Psoas muscle (tissue), 8 donors: ENCODE data around the gene APBA3. TPM values are rescaled to one million over a fixed set of nuclear protein-coding genes. Genes with fewer than 3 reads are reported as not detected.

Experiments used
- ATAC-seq, 4 donors: fragments of 200-7000 bp; cut with Tn5 transposase; one replicate each; pipeline ENCODE4 v1.9.1; 2020; ENCODE audit warnings: moderate library complexity in 3 of 4, mild to moderate bottlenecking in 2 of 4
- DNase-seq, 2 donors: peaks; one replicate each; pipeline ENCODE4 v3.0.0-alpha.2; 2020
- H3K27ac ChIP-seq: fragments of 200-600 bp; one replicate; pipeline ENCODE4 v1.8.0; 2022
- H3K27me3 ChIP-seq, 3 donors: fragments of 200-600 bp in 1 of 3; one replicate each; pipeline versions ENCODE4 v1.6.1 to v1.8.0; 2013 to 2022; ENCODE audit warnings: low read length in 2 of 3, mild to moderate bottlenecking in 2 of 3, moderate library complexity in 1 of 3; ENCODE audit not compliant: insufficient read depth in 3 of 3
- H3K36me3 ChIP-seq, 2 donors: fragments of 200-600 bp in 1 of 2; one replicate each; pipeline versions ENCODE4 v1.6.1 to v1.8.0; 2013 to 2022; ENCODE audit warnings: low read depth in 1 of 2, mild to moderate bottlenecking in 1 of 2, moderate library complexity in 1 of 2; ENCODE audit not compliant: insufficient read depth in 1 of 2
- H3K4me1 ChIP-seq: fragments of 200-600 bp; one replicate; pipeline ENCODE4 v1.8.0; 2022
- H3K4me3 ChIP-seq: fragments of 200-600 bp; one replicate; pipeline ENCODE4 v1.8.0; 2022; ENCODE audit warnings: mild to moderate bottlenecking
- H3K9me3 ChIP-seq: fragments of 200-600 bp; one replicate; pipeline ENCODE4 v1.8.0; 2022
- CTCF ChIP-seq: fragments of 200-600 bp; IDR thresholded peaks from one replicate; pipeline ENCODE4 v1.8.0; 2022; ENCODE audit warnings: antibody characterized with exemption
- WGBS, 3 donors: extraction: QIAGEN DNeasy Blood & Tissue Kit; methylation state at CpG; one replicate each; pipeline versions ENCODE4 v1.1.6 to v1.1.7; 2013; 5-methylcytosine and 5-hydroxymethylcytosine counted together
- intact Hi-C, 2 donors: fragments of 100-400 bp; cut with DNase I; formaldehyde crosslinking; loops; one replicate each; pipeline versions ENCODE4 v1.11.0 to v1.14.2; 2022
- polyA plus RNA-seq, 3 donors: library from polyadenylated mRNA; stranded (reverse); fragments of 200-250 nt; gene quantifications; one replicate each; pipeline ENCODE4 v1.2.3, GENCODE V29; 2013
- total RNA-seq, 4 donors: library from RNA; stranded (reverse); fragmentation: NEBNext Ultra II Directional in 2 of 4; extraction: Animal tissue kit (Norgen Biotek cat#: 25700) in 2 of 4; gene quantifications; one replicate each; pipeline versions ENCODE4 v1.2.1 to v1.2.4, GENCODE V29; 2021 to 2023
- donor health status: healthy with polysubstance abuse.
- donor health status: DM: no; HTN: no; CAD: no; lungs with moderate emphysema.
- donor health status: Bipolar disorder and iron deficiency.
- donor health status: healthy.
- donor health status: DM: yes; HTN: yes; CAD: no.
- donor health status: DM: no; HTN: no; CAD: no.
- donor health status: DM: no; HTN: no; CAD: no.
- donor health status: DM: yes; HTN: yes; CAD: no.

Gene APBA3
- total and polyA plus RNA-seq, 7 donors, result 17.7 to 30.1 (median 19.4) TPM

DNA sequence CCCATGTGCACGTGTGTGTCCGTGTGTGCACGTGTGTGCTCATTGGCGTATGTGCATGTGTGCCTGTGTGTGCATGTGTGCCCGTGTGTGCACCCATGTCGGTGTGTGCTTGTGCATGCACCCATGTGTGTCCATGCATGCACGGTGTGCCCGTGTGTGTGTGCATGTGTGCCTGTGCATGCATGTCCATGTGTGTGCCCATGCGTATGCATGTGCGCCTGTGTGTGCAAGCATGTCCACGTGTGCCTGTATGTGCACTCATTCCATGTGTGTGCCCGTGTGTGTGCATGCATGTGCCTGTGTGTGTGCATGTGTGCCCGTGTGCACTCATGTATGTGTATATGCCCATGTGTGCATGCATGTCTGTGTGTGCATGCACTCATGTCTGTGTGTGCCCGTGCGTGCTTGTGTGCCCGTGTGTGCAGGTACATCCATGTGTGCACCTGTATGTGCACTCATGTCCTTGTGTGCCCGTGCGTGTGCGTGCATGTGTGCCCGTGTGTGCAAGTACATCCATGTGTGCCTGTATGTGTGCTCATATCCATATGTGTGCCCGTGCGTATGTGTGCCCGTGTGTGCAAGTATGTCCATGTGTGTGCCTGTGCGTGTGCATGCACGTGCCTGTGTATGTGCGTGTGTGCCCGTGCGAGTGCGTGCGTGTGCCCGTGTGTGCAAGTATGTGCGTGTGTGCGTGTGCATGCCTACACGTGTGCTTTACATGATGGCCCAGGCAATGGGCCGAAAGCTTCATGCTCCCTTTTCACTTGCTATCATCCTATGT lies 46.3 kb upstream of the APBA3 start:
- WGBS, 3 donors, result 92 to 95% (median 95%) methylated on average over 35 of the region's 35 CpGs
- DNase-seq (no peak), ATAC-seq (no peak)
- no peak overlapping the region for H3K4me3 ChIP-seq
- H3K27ac ChIP-seq, result no peak overlapping the region
- intact Hi-C loops, result no loop called here
- no peak for TF ChIP-seq CTCF
- H3K4me1 ChIP-seq, result no peaks in the 10 kb centered on the region
- no peaks in the 10 kb centered on the region for H3K36me3 ChIP-seq
- H3K9me3 ChIP-seq, result no peaks in the 10 kb centered on the region
- peaks cover 0 to 54% (median 11%) of the 10 kb centered on the region in 3 donors for H3K27me3 ChIP-seq

GRCh38 chr19:3807131-3807480 lies 45.6 kb upstream of the APBA3 start:
- intact Hi-C loops, result no loop called here
- H3K4me1 ChIP-seq, result no peaks in the 10 kb centered on the region
- no peak for DNase-seq
- H3K27me3 ChIP-seq, result peaks cover 0 to 55% (median 8%) of the 10 kb centered on the region in 3 donors
- no peak for TF ChIP-seq CTCF
- no peak for ATAC-seq
- H3K36me3 ChIP-seq, result no peaks in the 10 kb centered on the region
- H3K9me3 ChIP-seq, result no peaks in the 10 kb centered on the region
- 72 to 82% (median 72%) methylated on average over 19 of the region's 19 CpGs for WGBS, 3 donors
- no peak overlapping the region for H3K27ac ChIP-seq
- no peak overlapping the region for H3K4me3 ChIP-seq

- intact Hi-C loops, result no loop called here
- Histone ChIP-seq H3K27me3 (peaks cover 0 to 56% (median 9%) of the 10 kb centered on the region in 3 donors), H3K36me3 (no peaks in the 10 kb centered on the region), H3K4me1 (no peaks in the 10 kb centered on the region), H3K4me3 (no peak overlapping the region), H3K27ac (no peak overlapping the region), H3K9me3 (no peaks in the 10 kb centered on the region)
- TF ChIP-seq CTCF, result no peak
- no peak for DNase-seq
- 84 to 87% (median 85%) methylated on average over 29 of the region's 29 CpGs for WGBS, 3 donors
- no peak for ATAC-seq
Observed at GRCh38 chr19:3805859-3806258, 44.4 kb upstream of the APBA3 start.

GRCh38 chr19:3804429-3804828 lies 42.9 kb upstream of the APBA3 start:
- H3K27me3 ChIP-seq, result peaks cover 0 to 58% (median 9%) of the 10 kb centered on the region in 3 donors
- no peak overlapping the region for H3K4me3 ChIP-seq
- no peaks in the 10 kb centered on the region for H3K9me3 ChIP-seq
- H3K4me1 ChIP-seq, result no peaks in the 10 kb centered on the region
- 35 to 53% (median 39%) methylated on average over 12 to 13 of the region's 13 CpGs for WGBS, 3 donors
- no peak overlapping the region for H3K27ac ChIP-seq
- DNase-seq, result no peak
- no peak for TF ChIP-seq CTCF
- no peaks in the 10 kb centered on the region for H3K36me3 ChIP-seq
- ATAC-seq, result no peak
- intact Hi-C loops, result no loop called here

- no peak for TF ChIP-seq CTCF
- DNase-seq (no peak), ATAC-seq (no peak)
- Histone ChIP-seq H3K4me3 (no peak overlapping the region), H3K9me3 (no peaks in the 10 kb centered on the region), H3K27me3 (peaks cover 0 to 63% (median 9%) of the 10 kb centered on the region in 3 donors), H3K4me1 (no peaks in the 10 kb centered on the region), H3K27ac (no peak overlapping the region), H3K36me3 (no peaks in the 10 kb centered on the region)
- 70 to 72% (median 70%) methylated on average over 10 of the region's 10 CpGs for WGBS, 3 donors
- intact Hi-C loops, result no loop called here
Observed at GRCh38 chr19:3803986-3804385, 42.5 kb upstream of the APBA3 start.
